Measurements from ENCODE around the gene SEMA6A. TPM values are rescaled to one million over a fixed set of nuclear protein-coding genes. Genes with fewer than 3 reads are reported as not detected.

Gene SEMA6A
- total RNA-seq, 1 experiment from 2014 or later, result 18.3 TPM

- Mint-ChIP-seq H3K4me1 (ENCODE audit: low read depth, unreplicated experiment) (peaks cover 7% of the 10 kb centered on the region), H3K27me3 (ENCODE audit: insufficient read depth, unreplicated experiment) (no peaks in the 10 kb centered on the region), H3K27ac (ENCODE audit: unreplicated experiment) (no peak overlapping the region), H3K36me3 (ENCODE audit: insufficient read depth, unreplicated experiment) (peaks cover 12% of the 10 kb centered on the region), H3K4me3 (ENCODE audit: unreplicated experiment) (no peak overlapping the region), H3K9me3 (ENCODE audit: unreplicated experiment) (no peaks in the 10 kb centered on the region)
- Histone ChIP-seq H3K9me3 (no peaks in the 10 kb centered on the region), H3K4me3 (ENCODE audit: low read depth, low read length) (no peak overlapping the region), H3K27me3 (replicated peaks; ENCODE audit: control insufficient read depth, insufficient read depth, low read length) (no peaks in the 10 kb centered on the region), H3K4me1 (no peaks in the 10 kb centered on the region; the same call in 1 of the 2 replicates), H3K36me3 (ENCODE audit: control insufficient read depth, insufficient read depth, low read length) (no peaks in the 10 kb centered on the region)
- CTCF ChIA-PET, result no interaction called here
- TF ChIP-seq CTCF (IDR thresholded peaks at IDR 0.05; ENCODE audit: insufficient read depth in 1 of 2, low read depth in 1 of 2, low read length in 1 of 2, severe bottlenecking in 1 of 2, unreplicated experiment in 1 of 2), result no peak
- no TSS peak for BruUV-seq (replicated peaks)
- intact Hi-C loops (cut with micrococcal nuclease; ENCODE audit: unreplicated experiment), result no loop called here
- POLR2A ChIA-PET, result no interaction called here
- DNase-seq, result no peak
Observed at GRCh38 chr5:116441223-116441622, 133.4 kb downstream of the SEMA6A start.

GRCh38 chr5:116440457-116441001 lies 134.1 kb downstream of the SEMA6A start:
- H3K36me3 ChIP-seq (ENCODE audit: control insufficient read depth, insufficient read depth, low read length), result no peaks in the 10 kb centered on the region
- no TSS peak for BruUV-seq (replicated peaks)
- H3K9me3 ChIP-seq, result no peaks in the 10 kb centered on the region
- POLR2A ChIA-PET, result interaction anchor here (0.7 kb wide), 1 partner anchor 38 kb away, joined by 7 read pairs; no protein-coding TSS in a partner anchor
- no peaks in the 10 kb centered on the region for H3K27me3 ChIP-seq (replicated peaks; ENCODE audit: control insufficient read depth, insufficient read depth, low read length)
- no peaks in the 10 kb centered on the region; the same call in 1 of the 2 replicates for H3K4me1 ChIP-seq
- no peak for TF ChIP-seq CTCF (IDR thresholded peaks at IDR 0.05; ENCODE audit: insufficient read depth in 1 of 2, low read depth in 1 of 2, low read length in 1 of 2, severe bottlenecking in 1 of 2, unreplicated experiment in 1 of 2)
- CTCF ChIA-PET, result no interaction called here
- no peak for DNase-seq
- Mint-ChIP-seq H3K9me3 (ENCODE audit: unreplicated experiment) (no peaks in the 10 kb centered on the region), H3K36me3 (ENCODE audit: insufficient read depth, unreplicated experiment) (peaks cover 6% of the 10 kb centered on the region), H3K27me3 (ENCODE audit: insufficient read depth, unreplicated experiment) (no peaks in the 10 kb centered on the region), H3K4me3 (ENCODE audit: unreplicated experiment) (no peak overlapping the region), H3K4me1 (ENCODE audit: low read depth, unreplicated experiment) (peaks cover 7% of the 10 kb centered on the region), H3K27ac (ENCODE audit: unreplicated experiment) (no peak overlapping the region)
- intact Hi-C loops (cut with micrococcal nuclease; ENCODE audit: unreplicated experiment), result no loop called here
- H3K4me3 ChIP-seq (ENCODE audit: low read depth, low read length), result no peak overlapping the region

DNA sequence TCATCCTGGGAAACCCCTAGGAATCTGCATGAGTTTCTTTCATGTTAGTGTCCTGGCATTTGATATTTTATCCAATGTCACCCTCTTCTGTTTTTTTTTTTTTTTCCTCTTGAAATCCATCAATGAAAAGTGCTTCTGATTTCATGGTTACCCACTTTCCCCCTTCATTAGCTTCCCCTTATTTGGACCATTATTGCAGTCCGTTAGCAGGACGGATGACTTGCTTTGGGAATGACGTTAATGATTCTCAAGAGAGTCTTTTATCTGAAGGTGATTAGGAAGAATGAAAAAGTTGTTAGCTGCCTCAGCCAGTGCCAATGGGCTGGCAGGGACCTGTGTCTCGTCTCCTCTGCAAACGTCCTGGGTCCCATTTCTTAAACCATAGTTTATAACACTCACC lies 134.7 kb downstream of the SEMA6A start:
- ChIA-PET CTCF (no interaction called here), POLR2A (interaction anchor here (0.7 kb wide), 1 partner anchor 37 kb away, joined by 7 read pairs; no protein-coding TSS in a partner anchor)
- no peaks in the 10 kb centered on the region for H3K36me3 ChIP-seq (ENCODE audit: control insufficient read depth, insufficient read depth, low read length)
- H3K27me3 Mint-ChIP-seq (ENCODE audit: insufficient read depth, unreplicated experiment), result no peaks in the 10 kb centered on the region
- intact Hi-C loops (cut with micrococcal nuclease; ENCODE audit: unreplicated experiment), result no loop called here
- no TSS peak for BruUV-seq (replicated peaks)
- H3K4me3 ChIP-seq (ENCODE audit: low read depth, low read length), result no peak overlapping the region
- no peak for TF ChIP-seq CTCF (IDR thresholded peaks at IDR 0.05; ENCODE audit: insufficient read depth in 1 of 2, low read depth in 1 of 2, low read length in 1 of 2, severe bottlenecking in 1 of 2, unreplicated experiment in 1 of 2)
- H3K36me3 Mint-ChIP-seq (ENCODE audit: insufficient read depth, unreplicated experiment), result peaks cover 6% of the 10 kb centered on the region
- H3K4me1 Mint-ChIP-seq (ENCODE audit: low read depth, unreplicated experiment), result peaks cover 7% of the 10 kb centered on the region
- H3K27ac Mint-ChIP-seq (ENCODE audit: unreplicated experiment), result no peak overlapping the region
- H3K27me3 ChIP-seq (replicated peaks; ENCODE audit: control insufficient read depth, insufficient read depth, low read length), result no peaks in the 10 kb centered on the region
- no peak for DNase-seq
- no peaks in the 10 kb centered on the region for H3K9me3 Mint-ChIP-seq (ENCODE audit: unreplicated experiment)
- H3K4me3 Mint-ChIP-seq (ENCODE audit: unreplicated experiment), result no peak overlapping the region
- H3K9me3 ChIP-seq, result no peaks in the 10 kb centered on the region
- no peaks in the 10 kb centered on the region; the same call in 1 of the 2 replicates for H3K4me1 ChIP-seq
